Smooth muscle cell of the pulmonary artery (primary cell): ENCODE data around the gene PDCD5. TPM values are rescaled to one million over a fixed set of nuclear protein-coding genes. Genes with fewer than 3 reads are reported as not detected.

Experiments
- total RNA-seq: library from RNA; depleted of rRNA; stranded (reverse); fragments of >200 nt; gene quantifications from 2 replicates; pipeline ENCODE4 v1.2.3, GENCODE V29; 2014

The PDCD5 gene
- total RNA-seq = 73.4 and 96.7 TPM in 2 replicates

GRCh38 chr19:32580901-32581704, at the start of gene PDCD5:
PDCD5 (plus strand) TSS chr19:32581190; CDS start chr19:32581262, 72 bp downstream.

Other genes with a start within 250 kb of the PDCD5 start
- 14.3 and 14.6 TPM in 2 replicates for gene ZNF507, start 235.6 kb upstream of the PDCD5 start, total RNA-seq
- 30.6 and 38.1 TPM in 2 replicates for gene DPY19L3, start 175.4 kb upstream of the PDCD5 start, total RNA-seq
- gene ANKRD27, start 94.0 kb downstream of the PDCD5 start, total RNA-seq = 38.2 and 38.9 TPM in 2 replicates
- 0.52 and 0.56 TPM in 2 replicates for gene RGS9BP, start 94.7 kb downstream of the PDCD5 start, total RNA-seq
- gene NUDT19, start 110.6 kb downstream of the PDCD5 start, total RNA-seq = 6.1 and 9.2 TPM in 2 replicates
- gene TDRD12, start 138.6 kb downstream of the PDCD5 start, total RNA-seq = 0.39 and 0.46 TPM in 2 replicates